Activated T-helper 1 cell treated with anti-CD3 and anti-CD28 coated beads, Interleukin-2, amount 50 U/mL, for 16 hours (primary cell): ENCODE data around the gene TRIP11.

Experiments
- DNase-seq, 2 donors: peaks; one replicate each; pipeline ENCODE4 v3.0.0-alpha.2; 2020; ENCODE audit warnings: low read depth in 1 of 2, low spot score in 1 of 2

The TRIP11 gene

DNA sequence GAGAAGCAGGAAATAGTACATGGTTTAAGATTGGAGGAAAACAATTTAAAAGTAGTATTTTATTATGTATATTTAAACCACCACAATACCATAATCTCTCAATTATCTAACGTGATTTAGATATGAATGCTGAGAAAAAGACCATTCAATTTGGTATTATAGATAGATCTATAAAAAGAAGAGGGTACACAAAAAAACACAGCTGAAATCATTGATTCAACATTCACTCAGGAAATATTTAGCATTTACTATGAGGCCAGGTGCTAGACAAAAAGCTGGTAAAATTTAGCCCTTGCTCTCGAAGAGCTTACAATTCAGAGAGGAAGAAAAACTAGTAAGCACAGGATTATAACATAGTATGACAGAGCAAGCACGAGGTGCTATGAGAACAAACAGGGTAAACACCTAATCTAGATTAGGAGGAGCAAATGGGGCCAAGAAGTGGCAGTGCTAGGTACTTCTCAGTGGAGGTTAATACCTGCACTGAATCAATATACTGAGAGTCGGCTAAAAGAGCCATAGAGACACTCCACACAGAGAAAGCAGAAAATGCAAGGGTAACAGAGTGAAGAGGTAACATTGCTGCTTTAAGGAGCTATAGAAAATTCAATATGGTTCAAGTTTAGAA lies 27.6 kb downstream of the TRIP11 start:
- no peak for DNase-seq

DNA sequence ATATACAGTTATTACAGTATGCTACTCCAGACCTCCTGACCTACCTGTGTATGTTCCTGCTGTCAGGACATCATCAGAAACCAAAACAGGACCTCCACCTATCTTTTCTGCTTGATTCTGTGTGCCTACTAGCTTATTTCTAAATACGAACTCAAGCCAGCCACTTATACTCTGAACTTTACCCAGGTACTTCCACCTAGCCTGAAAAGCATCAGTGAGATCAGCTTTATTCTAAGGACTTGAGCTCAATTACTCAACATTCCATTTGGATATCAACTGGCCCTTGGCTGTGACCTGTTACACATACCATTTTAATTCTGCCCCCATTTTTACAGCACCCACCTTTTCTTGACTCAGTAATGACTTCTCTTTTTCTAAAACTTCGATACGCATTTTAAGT lies 29.2 kb downstream of the TRIP11 start:
- no peak for DNase-seq

DNA sequence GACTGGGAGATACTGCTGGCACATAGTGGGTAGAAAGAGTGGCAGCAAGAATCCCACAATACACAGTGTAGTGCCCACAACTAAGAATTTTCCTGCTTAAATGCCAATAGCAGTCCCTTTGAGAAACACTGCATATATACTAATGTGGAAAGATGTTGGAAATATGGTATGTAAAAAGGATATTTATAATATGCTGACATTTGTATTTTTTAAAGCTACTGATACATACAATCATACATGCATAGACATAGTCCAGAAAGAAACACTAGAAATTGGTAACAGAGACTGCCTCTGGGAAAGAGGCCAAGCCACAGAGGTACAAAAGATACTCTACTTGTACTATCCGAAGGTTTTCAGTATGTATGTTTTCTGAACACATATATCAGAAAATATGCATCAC lies 30.3 kb downstream of the TRIP11 start:
- no peak for DNase-seq

DNA sequence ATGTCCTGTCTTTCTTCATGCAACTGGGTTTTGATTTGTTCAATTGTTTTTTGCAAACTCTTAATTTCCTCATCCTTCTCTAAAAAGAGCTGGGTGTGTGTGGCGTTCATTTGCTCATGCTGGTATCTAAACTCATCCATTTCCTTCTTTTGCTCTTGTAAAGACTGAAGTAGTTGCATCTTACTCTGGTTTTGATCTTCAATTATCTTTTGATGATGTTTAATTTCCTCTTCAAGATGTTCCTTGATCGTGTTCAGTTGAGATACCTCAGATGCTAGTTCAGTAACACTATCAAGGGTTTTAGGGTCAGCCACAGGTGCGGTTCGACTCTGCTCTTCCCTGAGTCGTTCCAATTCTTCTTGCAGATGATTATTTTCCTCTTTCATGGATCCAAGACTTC lies 34.8 kb downstream of the TRIP11 start:
- DNase-seq, result no peak

DNA sequence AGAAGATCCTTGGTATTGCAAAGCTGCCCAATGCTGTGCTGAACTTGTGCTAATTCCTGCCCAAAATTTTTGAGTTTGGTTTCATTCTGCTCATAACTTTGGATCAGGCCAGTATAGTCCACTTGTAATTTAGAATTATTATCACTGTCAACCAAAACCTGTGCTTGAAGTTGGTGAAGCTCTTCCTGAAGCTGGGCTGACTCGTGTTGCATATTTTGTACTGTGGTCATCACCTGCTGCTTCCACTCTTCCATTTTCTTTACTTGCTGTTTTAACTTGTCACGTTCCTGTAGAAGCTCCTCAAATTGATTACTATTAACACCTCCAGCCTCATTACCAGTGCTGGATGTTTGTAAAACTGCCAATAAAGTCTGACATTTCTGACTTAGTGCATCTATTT lies 35.8 kb downstream of the TRIP11 start:
- DNase-seq, result no peak

DNA sequence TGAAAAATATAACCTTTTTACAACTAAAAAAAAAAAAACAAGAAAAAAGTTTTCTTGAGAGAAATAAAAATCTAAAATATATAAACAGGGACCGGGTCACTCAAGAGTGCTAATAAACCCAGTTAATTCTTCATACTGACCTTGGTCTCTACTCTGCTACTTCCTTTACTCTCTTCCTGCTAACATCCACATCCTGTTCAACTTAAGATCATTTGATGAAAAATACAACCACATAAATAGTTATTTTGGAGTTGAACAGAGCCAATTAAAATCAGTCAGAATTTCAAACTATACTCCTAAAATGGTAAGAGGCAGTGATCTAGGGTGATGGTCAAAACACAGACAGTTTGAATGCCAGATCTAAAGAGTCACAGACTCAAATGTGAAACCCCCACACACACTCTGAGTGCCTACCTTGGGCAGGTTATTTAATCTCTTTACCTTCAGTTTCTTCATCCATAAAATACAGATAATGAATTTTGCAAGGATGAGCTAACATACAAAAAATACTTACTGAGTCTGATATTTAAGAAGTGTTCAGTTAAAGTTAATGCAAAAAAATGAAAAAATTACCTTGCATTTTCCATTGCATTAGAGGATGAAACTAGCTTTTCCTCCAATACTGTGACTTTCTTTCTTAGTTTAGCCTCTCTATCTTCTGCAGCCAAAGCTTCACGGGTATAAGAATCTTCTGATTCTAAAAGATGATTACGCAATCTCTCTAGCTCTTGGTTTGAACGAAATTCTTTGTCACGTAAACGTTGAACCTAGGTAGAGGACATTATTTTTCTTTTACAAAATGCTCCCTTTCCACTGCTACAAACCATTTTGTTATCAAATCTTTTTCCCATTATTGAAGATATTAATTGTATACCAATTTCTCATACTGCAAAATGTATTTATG lies 40.9 kb downstream of the TRIP11 start:
- no peak for DNase-seq

DNA sequence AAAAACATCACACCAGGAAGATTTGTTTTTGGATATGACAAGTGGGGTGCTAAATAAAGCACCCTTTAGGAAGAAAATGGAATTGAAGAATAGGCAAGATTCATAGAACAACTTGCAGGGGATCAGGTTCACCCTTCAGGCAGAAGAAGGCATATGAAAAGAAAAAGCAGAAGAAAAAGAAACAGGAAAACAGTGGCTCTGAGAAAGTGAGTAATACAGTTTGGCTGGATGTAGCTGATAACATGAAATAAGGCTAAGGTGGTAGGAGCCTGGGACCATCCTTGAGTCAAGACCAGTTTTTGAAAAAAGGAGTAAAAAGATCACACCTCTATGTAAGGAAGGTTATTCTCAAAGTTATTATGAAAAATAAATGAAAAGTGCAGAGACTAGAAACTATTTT lies 42.4 kb downstream of the TRIP11 start:
- no peak for DNase-seq

DNA sequence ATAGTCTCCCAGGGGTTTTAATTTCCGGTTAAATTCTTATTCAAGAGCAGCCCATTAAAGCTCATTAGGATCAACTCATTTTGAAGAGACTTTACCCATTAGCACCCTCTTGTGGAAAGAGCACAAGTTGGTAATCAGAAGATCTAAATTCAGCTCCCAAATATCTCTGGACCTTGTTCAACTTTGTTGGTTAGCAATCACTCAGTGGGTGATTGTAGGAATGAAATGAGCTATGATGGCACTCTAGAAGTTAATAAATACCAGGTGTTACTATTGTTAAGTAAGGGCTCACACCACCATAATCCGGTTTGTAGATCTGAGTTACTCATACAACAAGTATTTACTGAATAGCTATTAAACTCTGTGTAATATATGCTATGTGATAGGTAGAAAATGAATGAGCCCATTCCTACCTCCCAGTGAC lies 42.9 kb downstream of the TRIP11 start:
- DNase-seq, result no peak

DNA sequence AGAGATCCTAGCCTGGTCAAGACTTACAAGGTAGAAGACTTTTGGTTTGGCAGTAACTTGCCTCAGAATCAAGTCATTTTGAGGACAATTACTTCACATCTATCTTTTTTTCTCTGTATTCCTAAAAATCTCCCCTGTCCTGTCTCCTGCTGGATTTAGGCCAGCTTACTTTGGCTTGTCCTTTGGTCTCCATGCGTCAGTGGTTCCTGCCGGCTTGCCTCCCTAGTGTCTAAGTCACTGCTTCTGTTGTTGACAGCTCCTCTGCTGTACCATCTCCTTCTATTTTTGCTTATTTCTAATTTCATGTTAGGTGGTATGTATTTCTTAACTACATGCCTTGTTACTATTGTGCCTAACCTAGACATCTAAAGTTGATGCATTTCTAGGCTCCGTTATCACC lies 52.7 kb downstream of the TRIP11 start:
- DNase-seq, result no peak

DNA sequence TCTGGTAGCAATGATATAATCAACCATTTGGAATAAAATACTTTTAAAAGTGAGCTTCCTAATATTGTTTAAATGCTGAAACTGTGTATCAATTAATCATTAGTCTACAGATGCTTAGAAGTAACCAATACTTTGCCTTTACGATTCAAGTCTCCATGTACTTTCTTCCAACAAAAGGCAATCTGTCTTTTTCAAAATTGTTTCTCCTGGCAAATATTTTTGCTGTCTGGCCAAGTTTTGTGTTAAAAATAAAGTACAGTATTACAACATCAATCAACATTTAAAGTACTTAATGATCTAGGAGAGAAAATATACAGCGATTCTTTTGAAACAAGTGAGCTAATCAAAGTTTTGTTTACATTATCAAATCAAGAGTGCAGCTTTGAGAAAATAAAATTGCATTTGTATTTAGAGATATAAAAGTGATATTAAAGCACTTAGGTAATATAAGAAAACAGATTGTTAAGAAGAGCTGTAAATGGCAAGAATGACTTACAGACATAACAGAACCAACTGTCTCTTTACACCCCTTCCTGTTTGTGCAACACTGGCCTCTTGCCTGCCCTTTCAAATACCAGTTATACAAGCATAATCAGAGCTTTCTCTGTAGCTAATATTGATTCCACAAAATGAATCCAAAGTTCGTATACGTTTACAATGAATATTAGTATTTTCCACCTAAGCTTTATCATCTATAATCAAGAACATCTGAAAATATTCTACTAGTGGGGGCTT lies 54.2 kb downstream of the TRIP11 start:
- no peak for DNase-seq

DNA sequence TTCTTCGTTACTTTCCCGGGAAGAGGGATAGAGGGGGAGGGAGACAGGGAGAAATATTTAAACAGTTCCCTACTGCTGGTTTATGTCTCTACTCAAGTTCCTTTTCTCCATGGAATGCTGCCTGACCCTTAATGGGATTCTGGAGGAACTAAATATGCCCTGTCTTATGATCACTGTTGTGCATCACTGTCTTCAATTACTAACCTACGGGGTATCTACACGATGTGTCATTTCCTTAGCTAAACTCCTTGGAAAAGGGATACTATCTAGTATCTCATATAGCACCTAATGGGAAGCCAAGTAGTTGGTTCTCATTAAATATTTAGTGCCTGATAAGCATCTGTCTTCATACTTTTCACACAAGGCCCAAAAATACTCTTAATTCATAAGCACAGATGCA lies 54.9 kb downstream of the TRIP11 start:
- DNase-seq, result no peak

DNA sequence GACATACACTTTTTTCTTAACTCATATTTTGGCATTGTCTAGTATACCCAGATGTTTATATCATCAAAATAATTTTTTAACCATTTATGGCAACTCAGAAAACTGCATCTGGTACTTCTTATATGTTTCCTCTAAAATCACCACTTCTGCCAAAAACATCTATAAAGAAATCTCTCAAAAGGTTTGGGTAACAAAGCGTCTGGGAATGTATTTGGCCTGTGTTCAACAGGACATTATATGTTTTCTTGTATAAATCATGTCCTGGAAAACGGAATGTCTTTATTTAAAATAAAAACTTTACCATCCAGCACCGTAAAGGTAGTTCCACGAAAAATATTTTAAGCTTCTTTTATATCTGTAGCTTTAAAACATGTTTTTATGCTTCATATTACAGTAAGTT lies 56.3 kb downstream of the TRIP11 start:
- no peak for DNase-seq

DNA sequence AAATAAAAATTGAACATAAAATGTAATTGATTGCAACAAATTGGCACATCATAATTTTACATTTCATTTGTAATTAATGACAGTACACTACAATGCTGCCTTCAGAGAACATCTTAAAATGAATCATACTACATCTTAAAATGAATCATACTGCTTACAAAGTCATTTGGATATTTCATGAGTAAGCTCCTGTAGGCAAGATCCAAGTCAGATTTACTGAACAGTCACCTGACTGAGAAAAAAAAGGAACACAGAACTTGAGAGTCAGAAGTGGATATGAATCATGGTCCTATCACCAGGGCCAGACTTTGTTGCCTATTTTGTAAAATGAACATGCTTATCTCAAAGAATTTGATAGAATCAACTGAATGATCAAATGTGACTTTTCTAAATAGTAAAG lies 59.7 kb downstream of the TRIP11 start:
- DNase-seq, result no peak

DNA sequence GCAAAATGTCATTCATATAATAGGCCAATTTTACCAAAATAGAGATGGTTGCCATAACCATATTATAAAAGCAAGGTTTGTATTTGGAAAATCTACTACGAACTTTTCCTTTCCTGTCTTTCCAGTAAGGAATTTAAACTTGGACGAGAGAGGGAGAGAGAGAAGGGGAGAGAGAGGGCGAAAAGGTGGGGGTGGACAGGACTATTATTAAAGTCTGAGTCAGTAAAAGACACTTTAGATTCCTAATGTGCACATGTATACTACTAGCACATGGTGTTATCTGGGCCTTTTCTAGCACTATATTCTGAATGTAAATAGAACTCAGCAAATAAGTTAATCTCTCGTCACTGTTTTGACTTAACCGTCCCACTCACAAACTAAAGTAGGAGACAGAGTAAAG lies 62.0 kb downstream of the TRIP11 start:
- DNase-seq, result no peak

DNA sequence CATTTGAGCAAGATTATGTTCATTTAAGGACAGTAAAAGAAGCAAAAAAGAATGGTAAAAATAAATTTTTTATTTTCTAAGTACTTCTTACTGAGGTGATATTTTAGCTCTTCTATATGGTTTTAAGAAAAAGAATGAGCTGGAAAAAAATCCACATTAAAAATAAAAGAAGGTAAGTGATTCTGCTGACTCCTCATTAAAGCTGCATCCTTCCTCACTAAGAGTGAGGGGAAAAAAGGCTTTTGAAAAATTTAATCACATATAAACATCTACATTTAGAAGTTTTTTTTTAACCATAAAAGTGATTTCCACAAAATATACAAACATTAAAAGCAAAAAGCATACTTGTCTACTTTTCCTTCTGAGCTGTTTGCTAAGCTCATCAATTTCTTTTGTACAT lies 64.1 kb downstream of the TRIP11 start:
- DNase-seq, result no peak

DNA sequence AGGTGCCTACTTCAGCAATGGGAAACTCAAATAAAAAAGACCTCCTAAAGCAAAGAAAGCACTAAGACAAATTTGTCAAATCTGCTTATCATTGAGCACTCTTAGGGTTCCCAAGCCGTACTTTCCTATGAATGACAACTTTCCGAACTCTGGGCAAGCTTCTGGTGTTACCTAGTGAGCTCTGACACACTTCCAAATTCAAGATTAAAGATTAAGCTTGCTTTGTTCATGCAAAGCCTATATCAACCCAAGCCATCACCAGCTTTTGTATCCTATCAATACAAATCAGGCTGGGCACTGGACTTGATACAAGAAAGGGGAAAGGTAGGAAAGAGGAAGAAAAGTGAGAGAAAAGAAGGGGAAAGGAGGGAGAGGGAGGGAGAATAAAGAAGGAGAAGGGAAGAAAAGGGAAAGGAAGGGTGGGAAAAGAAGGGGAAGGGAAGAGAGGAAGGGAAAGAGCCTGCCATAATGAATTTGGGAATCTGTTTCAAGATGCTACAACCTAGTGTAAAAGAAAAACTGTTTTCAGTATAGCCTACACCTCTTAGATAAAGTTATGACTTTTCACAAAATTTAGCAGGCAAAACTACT lies 68.6 kb downstream of the TRIP11 start:
- no peak for DNase-seq

DNA sequence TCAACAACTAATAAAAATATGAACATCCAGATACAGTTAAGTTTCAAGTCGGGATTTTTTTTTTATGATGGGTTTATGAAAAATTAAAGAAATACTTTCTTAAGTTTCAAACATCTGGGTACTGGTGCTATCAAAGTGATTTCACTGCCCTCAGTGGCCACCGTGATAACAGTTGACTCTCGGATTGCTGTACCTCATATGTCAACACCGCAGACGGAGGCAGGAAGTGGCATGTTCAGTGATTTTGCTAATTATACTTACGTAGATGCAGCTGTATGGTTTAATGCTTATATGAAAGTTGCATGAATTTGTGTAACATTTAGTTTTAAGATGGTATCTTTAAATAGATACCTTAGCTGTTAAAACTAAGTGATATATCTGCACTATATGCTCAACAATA lies 71.6 kb downstream of the TRIP11 start:
- no peak for DNase-seq

DNA sequence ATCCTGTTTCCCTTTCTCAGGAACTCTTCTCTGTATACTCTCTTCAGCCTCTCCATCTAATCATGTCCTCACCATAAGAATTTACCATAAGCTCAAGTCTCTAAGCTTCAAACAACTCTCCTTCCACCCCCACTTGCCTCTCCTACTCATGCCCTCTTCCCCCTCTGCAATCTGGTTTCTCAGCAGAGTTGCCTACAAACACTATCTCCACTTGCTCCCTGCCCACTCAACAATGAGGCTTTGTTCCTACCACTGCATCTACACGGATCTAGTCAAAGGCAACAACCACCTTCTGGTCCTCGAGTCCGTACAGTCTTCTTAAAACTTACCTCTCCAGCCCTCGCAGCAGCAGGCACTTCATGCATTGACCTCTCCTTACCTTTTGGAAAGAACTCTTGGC lies 75.1 kb downstream of the TRIP11 start:
- no peak for DNase-seq

DNA sequence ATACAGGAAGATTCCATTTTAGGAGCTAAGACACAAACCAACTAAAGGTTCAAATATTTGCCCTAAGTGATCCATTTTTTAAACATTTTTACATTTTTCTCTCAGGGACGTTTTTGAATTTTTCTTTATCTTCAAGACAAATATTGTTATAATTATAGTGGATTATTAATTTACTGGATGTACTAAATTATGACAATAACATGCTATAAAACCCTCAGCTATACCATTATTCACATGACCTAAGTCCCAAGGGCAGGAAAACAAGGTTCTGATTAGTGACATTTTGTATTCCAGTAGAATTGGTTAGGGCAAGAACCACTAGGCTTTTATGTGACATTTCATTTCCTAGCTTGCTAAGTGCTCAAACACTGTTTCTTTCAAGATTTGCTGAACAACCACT lies 75.8 kb downstream of the TRIP11 start:
- DNase-seq, result no peak

DNA sequence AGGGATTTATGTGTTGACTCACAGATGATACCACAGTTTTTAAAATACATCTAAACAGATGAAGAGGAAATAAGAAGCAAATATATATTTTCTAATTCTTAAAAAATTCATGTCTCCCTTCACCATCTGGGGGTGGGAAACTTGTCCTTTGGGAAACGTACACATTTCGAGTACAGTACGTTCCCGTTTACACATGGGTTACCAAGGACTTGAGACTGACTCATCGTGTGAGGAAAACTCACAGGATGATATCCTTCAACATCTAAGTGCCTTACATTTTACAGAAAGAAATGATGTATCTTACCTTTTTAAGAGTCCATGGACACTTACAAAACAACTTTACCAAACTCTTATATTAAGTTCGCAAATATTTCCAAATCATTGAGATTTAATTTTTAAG lies 76.4 kb downstream of the TRIP11 start:
- no peak for DNase-seq

DNA sequence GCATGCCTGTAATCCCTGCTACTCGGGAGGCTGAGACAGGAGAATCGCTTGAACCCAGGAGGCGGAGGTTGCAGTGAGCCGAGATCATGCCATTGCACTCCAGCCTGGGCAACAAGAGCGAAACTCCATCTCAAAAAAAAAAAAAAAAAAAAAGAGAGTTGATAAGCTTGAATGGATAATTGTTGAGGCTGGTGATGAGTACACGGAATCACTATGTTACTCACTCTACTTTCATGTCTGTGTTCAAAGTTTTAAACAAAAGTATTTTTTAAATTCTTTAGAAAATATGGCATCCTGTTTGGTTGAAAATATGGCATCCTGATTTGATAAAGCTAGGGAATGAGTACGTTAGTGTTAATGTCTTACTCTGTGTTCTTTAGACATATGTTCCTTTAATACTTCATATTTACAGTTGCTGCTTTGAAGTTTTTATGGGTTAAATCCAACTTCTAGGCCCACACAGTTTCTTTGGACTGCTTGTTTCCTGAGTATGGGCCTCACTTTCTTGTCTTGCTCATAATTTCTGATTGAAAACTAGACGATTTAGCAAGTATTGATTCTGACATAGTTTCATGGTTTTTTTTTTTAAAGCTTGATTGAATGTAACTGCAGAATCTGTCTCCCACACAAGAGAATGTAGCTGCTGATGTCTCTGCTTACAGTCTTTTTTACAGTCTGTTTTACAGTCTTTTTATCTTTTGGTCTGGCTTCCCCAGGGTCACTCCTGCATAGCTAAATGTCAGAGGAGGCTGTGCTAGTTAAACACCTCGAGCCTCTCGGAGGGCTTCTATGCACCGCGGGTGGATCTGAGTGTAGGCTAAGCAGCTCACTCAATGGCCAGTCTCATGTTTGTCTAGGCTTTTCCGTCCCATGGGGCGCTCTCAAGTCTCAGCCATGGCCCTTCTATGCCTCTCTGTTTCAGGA lies 78.3 kb downstream of the TRIP11 start:
- no peak for DNase-seq
